GM18498 (cell line): Measurements from ENCODE around the gene PRDM5.

ENCODE experiments used
- ATAC-seq: cut with Tn5 transposase; IDR thresholded peaks from one replicate; pipeline ENCODE4 v1.9.1; 2021; ENCODE audit warnings: mild to moderate bottlenecking, moderate library complexity; ENCODE audit not compliant: unreplicated experiment

Gene PRDM5

GRCh38 chr4:120718979-120719566 lies 203.5 kb downstream of the PRDM5 start:
- ATAC-seq, result peak; percentile 85

GRCh38 chr4:120716346-120716745 lies 206.2 kb downstream of the PRDM5 start:
- ATAC-seq, result no peak

GRCh38 chr4:120714417-120715010 lies 208.0 kb downstream of the PRDM5 start:
- no peak for ATAC-seq

GRCh38 chr4:120709991-120710390 lies 212.5 kb downstream of the PRDM5 start:
- ATAC-seq, result no peak

GRCh38 chr4:120704538-120704937 lies 218.0 kb downstream of the PRDM5 start:
- ATAC-seq, result no peak

- ATAC-seq, result no peak
These were observed 218.6 kb downstream of the PRDM5 start for GRCh38 chr4:120703908-120704307.

GRCh38 chr4:120699354-120699753 lies 223.2 kb downstream of the PRDM5 start:
- ATAC-seq, result no peak

GRCh38 chr4:120694973-120695372 lies 227.6 kb downstream of the PRDM5 start:
- no peak for ATAC-seq

- no peak for ATAC-seq
These were observed 228.7 kb downstream of the PRDM5 start for GRCh38 chr4:120693816-120694215.

- ATAC-seq, result no peak
These were observed 229.6 kb downstream of the PRDM5 start for GRCh38 chr4:120692964-120693363.

GRCh38 chr4:120691536-120691935 lies 231.0 kb downstream of the PRDM5 start:
- ATAC-seq, result no peak

- ATAC-seq, result no peak
These were observed 231.4 kb downstream of the PRDM5 start for GRCh38 chr4:120691106-120691505.

- ATAC-seq, result no peak
These were observed 233.7 kb downstream of the PRDM5 start for GRCh38 chr4:120688791-120689190.

GRCh38 chr4:120685756-120686278 lies 236.7 kb downstream of the PRDM5 start:
- no peak for ATAC-seq

- ATAC-seq, result no peak
These were observed 238.5 kb downstream of the PRDM5 start for GRCh38 chr4:120683897-120684540.

GRCh38 chr4:120682981-120683380 lies 239.5 kb downstream of the PRDM5 start:
- no peak for ATAC-seq

- ATAC-seq, result no peak
These were observed 241.8 kb downstream of the PRDM5 start for GRCh38 chr4:120680647-120681228.

GRCh38 chr4:120673696-120674095 lies 248.8 kb downstream of the PRDM5 start:
- no peak for ATAC-seq

GRCh38 chr4:120672558-120673147 lies 249.9 kb downstream of the PRDM5 start:
- ATAC-seq, result no peak

- ATAC-seq, result no peak
These were observed 250.4 kb downstream of the PRDM5 start for GRCh38 chr4:120672076-120672475.

- no peak for ATAC-seq
These were observed 251.0 kb downstream of the PRDM5 start for GRCh38 chr4:120671538-120671937.
